ENCODE results near the gene SOX8. TPM values are rescaled to one million over a fixed set of nuclear protein-coding genes. Genes with fewer than 3 reads are reported as not detected.

The SOX8 gene
- total RNA-seq, 1 experiment from 2014 or later, result 0.47 TPM

DNA sequence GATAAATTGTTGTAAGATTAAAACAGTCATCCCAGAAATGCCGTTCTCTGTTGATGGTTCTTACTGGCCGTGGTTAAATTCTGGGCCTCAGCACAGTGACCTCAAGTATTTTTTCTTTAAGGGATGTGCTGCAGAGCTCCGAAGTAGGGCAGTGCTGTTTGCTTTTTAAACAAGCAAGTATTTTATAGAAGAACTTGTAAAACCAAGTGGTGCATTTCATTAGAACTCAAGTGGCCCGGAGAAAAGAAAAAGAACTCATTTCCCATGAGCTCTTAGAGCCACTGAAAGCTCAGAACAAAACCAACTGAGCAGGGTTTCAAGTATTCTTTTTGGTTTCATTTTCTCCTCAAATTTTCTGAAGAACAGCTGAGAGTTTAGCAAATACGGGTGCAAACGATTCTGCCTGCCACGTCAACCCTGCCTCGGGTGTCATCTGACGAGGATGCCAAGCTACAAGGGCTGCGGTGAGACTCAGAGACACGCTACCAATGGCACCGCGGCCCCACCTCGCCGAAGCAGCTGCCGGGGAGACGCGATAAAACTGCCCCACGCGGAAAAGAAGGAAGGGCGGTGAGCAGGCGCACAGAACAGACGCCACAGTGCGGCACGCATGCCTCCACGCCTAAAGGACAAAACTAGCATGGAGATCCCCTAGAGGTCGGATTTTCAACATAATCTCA, 17.1 kb upstream of the SOX8 start:
- peak overlapping the region; percentile 69 for H3K4me3 ChIP-seq (ENCODE audit: low read length)
- intact Hi-C loops (cut with micrococcal nuclease), result no loop called here
- peaks cover 18% of the 10 kb centered on the region for H3K4me1 ChIP-seq (ENCODE audit: insufficient read depth, low read length)

DNA sequence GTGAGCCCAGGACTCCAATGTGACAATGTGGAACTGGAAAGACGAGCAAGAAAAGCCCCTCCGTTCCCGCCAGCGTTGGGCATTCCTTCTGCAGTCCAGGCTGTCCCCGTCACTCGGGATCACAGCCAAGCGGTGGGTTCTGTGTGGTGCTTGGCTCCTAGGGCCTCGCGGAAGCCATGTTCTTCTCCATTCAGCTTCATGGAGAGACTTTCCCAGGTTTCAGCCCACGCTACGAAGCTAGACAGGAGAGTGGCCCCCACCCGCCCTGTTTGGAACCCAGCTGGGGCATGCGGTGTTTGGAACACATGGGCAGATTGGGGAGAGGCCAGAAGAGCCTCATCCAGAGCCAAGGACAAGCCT, 16.6 kb upstream of the SOX8 start:
- intact Hi-C loops (cut with micrococcal nuclease), result no loop called here
- TF ChIP-seq, protein P1, sequence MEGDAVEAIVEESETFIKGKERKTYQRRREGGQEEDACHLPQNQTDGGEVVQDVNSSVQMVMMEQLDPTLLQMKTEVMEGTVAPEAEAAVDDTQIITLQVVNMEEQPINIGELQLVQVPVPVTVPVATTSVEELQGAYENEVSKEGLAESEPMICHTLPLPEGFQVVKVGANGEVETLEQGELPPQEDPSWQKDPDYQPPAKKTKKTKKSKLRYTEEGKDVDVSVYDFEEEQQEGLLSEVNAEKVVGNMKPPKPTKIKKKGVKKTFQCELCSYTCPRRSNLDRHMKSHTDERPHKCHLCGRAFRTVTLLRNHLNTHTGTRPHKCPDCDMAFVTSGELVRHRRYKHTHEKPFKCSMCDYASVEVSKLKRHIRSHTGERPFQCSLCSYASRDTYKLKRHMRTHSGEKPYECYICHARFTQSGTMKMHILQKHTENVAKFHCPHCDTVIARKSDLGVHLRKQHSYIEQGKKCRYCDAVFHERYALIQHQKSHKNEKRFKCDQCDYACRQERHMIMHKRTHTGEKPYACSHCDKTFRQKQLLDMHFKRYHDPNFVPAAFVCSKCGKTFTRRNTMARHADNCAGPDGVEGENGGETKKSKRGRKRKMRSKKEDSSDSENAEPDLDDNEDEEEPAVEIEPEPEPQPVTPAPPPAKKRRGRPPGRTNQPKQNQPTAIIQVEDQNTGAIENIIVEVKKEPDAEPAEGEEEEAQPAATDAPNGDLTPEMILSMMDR (conservative IDR thresholded peaks at IDR 0.05; ENCODE audit: low read depth, low read length), result no peak
- TF ChIP-seq EZH2phosphoT487 (IDR thresholded peaks at IDR 0.05; ENCODE audit: borderline replicate concordance, low read length) (no peak), EZH2 (IDR thresholded peaks at IDR 0.05; ENCODE audit: low read length, unreplicated experiment) (no peak)
- BruUV-seq (replicated peaks), result TSS peak; percentile 93
- Histone ChIP-seq H3K4me1 (ENCODE audit: insufficient read depth, low read length) (peaks cover 23% of the 10 kb centered on the region), H3K9me2 (replicated peaks; ENCODE audit: low read length) (no peaks in the 10 kb centered on the region), H2AFZ (ENCODE audit: low read length) (peak overlapping the region; percentile 38), H3K36me3 (ENCODE audit: low read depth, low read length) (no peaks in the 10 kb centered on the region; the same call in none of the 2 replicates), H3K4me3 (ENCODE audit: low read length) (peak overlapping the region; percentile 69), H4K20me1 (ENCODE audit: low read length) (no peaks in the 10 kb centered on the region), H3K27ac (ENCODE audit: low read length) (peak overlapping the region; percentile 83), H3F3A (ENCODE audit: low read length, unreplicated experiment) (peaks cover 4% of the 10 kb centered on the region), H3K79me2 (ENCODE audit: low read length) (peaks cover 29% of the 10 kb centered on the region), H3K9ac (ENCODE audit: low read length) (peak overlapping the region; percentile 62), H3K27me3 (ENCODE audit: low read length) (no peaks in the 10 kb centered on the region), H3K9me3 (ENCODE audit: low read length) (no peaks in the 10 kb centered on the region), H3K4me2 (ENCODE audit: low read length) (peak overlapping the region; percentile 87)
- ATAC-seq (no peak; the same call in 1 of the 2 replicates), DNase-seq (no peak)
- CTCF ChIA-PET, result interaction anchor here (0.6 kb wide), 1 partner anchor 40 kb away, joined by 3 read pairs; no protein-coding TSS in a partner anchor
- POLR2A ChIA-PET (ENCODE audit: unreplicated experiment), result no interaction called here

More for the DNA sequence above, 17.1 kb upstream of the SOX8 start:
- TF ChIP-seq EZH2phosphoT487 (IDR thresholded peaks at IDR 0.05; ENCODE audit: borderline replicate concordance, low read length) (no peak), EZH2 (IDR thresholded peaks at IDR 0.05; ENCODE audit: low read length, unreplicated experiment) (no peak)
- TF ChIP-seq, protein P1 (conservative IDR thresholded peaks at IDR 0.05; ENCODE audit: low read depth, low read length), result no peak
- ChIA-PET CTCF (interaction anchor here (0.6 to 0.7 kb wide), 2 partner anchors 40 to 78 kb away, joined by 3 read pairs; no protein-coding TSS in a partner anchor), POLR2A (ENCODE audit: unreplicated experiment) (interaction anchor here (0.7 kb wide), 1 partner anchor 37 kb away, joined by 3 read pairs; no protein-coding TSS in a partner anchor)
- Histone ChIP-seq H3K79me2 (ENCODE audit: low read length) (peaks cover 23% of the 10 kb centered on the region), H3K4me2 (ENCODE audit: low read length) (peak overlapping the region; percentile 87), H3K36me3 (ENCODE audit: low read depth, low read length) (no peaks in the 10 kb centered on the region; the same call in none of the 2 replicates), H4K20me1 (ENCODE audit: low read length) (no peaks in the 10 kb centered on the region), H3K9me3 (ENCODE audit: low read length) (no peaks in the 10 kb centered on the region), H3K27me3 (ENCODE audit: low read length) (no peaks in the 10 kb centered on the region), H3K9ac (ENCODE audit: low read length) (peak overlapping the region; percentile 62), H2AFZ (ENCODE audit: low read length) (peak overlapping the region; percentile 38), H3K9me2 (replicated peaks; ENCODE audit: low read length) (no peaks in the 10 kb centered on the region), H3K27ac (ENCODE audit: low read length) (peak overlapping the region; percentile 83), H3F3A (ENCODE audit: low read length, unreplicated experiment) (peaks cover 4% of the 10 kb centered on the region)
- DNase-seq (peak; percentile 69), ATAC-seq (peak; percentile 86)
- BruUV-seq (replicated peaks), result TSS peak; percentile 5

DNA sequence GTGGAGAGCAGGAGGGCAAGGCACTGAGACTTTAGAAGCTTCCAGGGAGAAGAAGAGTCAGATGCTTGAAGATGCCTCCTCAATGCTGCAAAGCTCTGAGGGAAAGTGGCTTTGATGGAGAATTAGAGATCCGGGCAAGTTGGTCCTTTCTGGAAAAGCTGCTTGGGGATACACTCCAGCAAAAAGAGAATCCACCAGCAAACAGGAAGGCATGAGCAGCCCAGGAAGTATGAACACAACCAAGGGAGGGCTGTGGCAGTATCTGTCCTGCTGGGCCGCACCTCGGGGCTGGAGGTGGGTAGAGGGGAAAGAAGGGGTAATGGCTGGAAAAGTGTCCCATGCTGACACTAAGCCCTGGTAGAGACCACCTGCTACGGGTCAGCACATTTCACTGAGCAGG, 16.1 kb upstream of the SOX8 start:
- DNase-seq, result no peak
- ATAC-seq, result no peak
- no peak for TF ChIP-seq EZH2phosphoT487 (IDR thresholded peaks at IDR 0.05; ENCODE audit: borderline replicate concordance, low read length)
- TF ChIP-seq EZH2 (IDR thresholded peaks at IDR 0.05; ENCODE audit: low read length, unreplicated experiment), result no peak
- TF ChIP-seq, protein P1 (conservative IDR thresholded peaks at IDR 0.05; ENCODE audit: low read depth, low read length), result no peak
- BruUV-seq (replicated peaks), result no TSS peak
- Histone ChIP-seq H3K27ac (ENCODE audit: low read length) (peak overlapping the region; percentile 83), H3K9me2 (replicated peaks; ENCODE audit: low read length) (no peaks in the 10 kb centered on the region), H3K4me2 (ENCODE audit: low read length) (peak overlapping the region; percentile 87), H2AFZ (ENCODE audit: low read length) (no peak overlapping the region), H3K4me1 (ENCODE audit: insufficient read depth, low read length) (peaks cover 23% of the 10 kb centered on the region), H3F3A (ENCODE audit: low read length, unreplicated experiment) (peaks cover 4% of the 10 kb centered on the region), H4K20me1 (ENCODE audit: low read length) (no peaks in the 10 kb centered on the region), H3K9me3 (ENCODE audit: low read length) (no peaks in the 10 kb centered on the region), H3K9ac (ENCODE audit: low read length) (peak overlapping the region; percentile 62), H3K4me3 (ENCODE audit: low read length) (no peak overlapping the region), H3K36me3 (ENCODE audit: low read depth, low read length) (no peaks in the 10 kb centered on the region; the same call in none of the 2 replicates), H3K79me2 (ENCODE audit: low read length) (peaks cover 33% of the 10 kb centered on the region), H3K27me3 (ENCODE audit: low read length) (no peaks in the 10 kb centered on the region)
- ChIA-PET CTCF (interaction anchor here (0.6 kb wide), 1 partner anchor 41 kb away, joined by 3 read pairs; no protein-coding TSS in a partner anchor), POLR2A (ENCODE audit: unreplicated experiment) (no interaction called here)
- intact Hi-C loops (cut with micrococcal nuclease), result no loop called here

Measured in PC-3 (cell line).